NCI-H526 (cell line): ENCODE measurements around the gene FBRSL1.
A peak's percentile ranks its signal among the peaks of the same experiment; 100 is the strongest.

ENCODE experiments used
- DNase-seq, 2 experiments: peaks; one replicate each; lab custom pipeline; 2025; lab: John Stamatoyannopoulos, UW

Gene FBRSL1

DNA sequence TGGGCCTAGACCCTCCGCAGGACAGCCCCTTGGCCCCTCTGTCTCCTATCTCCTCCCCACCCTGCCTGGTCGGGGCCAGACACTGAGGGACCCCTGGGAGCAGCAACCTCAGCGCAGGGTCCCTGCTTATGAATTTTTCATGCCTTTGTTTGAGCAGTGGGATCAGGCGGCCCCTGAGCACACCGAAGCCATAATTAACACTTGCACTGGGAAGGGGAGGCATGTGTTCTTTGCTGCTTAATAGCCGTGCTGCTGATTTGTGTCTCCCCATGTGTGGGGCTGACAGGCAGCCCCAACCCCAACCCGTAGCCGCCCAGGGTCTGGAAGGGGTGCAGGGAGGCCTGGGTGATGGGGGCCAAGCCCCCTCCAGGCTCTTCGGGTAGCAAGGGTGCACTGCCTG lies 52.7 kb downstream of the FBRSL1 start:
- DNase-seq: no peak

DNA sequence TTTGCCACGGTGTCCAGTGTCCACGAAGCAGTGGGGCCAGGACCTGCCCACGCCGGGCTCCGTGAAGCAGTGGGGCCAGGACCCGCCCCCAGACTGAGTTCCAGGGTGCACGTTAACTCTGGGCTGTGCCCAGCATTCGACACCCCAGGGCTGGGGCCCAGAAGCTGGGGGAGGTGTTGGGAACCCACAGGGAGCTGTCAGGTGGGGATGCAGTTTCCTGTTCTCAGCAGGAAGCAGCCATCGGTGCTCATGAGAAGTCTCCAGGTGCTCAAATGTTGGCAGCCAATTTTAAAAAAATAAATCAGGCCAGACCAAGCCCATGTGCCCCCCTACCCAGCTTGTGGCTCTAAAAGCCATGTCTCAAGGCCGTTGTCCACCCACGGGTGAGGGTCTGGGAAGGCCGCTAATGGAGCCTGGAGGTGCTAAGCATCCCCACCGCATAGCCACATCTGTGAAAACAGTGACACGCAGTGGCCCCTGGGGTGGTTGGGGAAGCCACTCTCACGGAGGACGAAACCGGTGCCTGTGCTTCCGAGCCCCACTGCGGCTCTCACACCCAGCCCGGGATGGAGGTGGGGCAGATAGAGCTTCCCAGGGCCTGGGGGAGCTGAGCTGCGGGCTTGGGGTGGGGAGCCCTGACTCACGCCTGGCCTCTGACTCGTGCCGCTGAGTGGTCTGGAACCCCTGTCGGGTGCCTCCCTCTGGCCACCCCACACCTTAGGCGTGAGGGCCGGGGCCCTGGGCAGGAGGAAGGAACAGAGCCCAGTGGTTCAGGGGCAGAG lies 53.5 kb downstream of the FBRSL1 start:
- no peak for DNase-seq

- no peak for DNase-seq
Observed at GRCh38 chr12:132544080-132544397, 54.1 kb downstream of the FBRSL1 start.

DNA sequence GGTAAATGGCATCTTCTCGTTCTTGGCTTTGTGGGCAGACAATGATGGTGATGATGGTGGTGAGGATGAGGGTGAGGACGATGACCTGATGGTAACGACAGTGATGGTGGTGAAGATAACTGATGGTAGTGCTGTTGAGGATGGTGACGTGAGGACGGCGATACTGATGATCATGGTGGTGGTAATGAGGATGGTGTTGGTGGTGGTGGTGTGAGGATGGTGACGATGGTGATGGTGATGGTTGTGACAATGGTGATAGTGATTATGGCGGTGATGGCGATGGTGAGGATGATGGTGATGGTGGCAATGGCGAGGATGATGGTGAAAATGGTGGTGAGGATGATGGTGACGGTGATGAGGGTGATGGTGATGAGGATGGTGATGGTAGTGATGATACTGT lies 54.5 kb downstream of the FBRSL1 start:
- DNase-seq: no peak

GRCh38 chr12:132545164-132545953 lies 55.4 kb downstream of the FBRSL1 start:
- DNase-seq: no peak

DNA sequence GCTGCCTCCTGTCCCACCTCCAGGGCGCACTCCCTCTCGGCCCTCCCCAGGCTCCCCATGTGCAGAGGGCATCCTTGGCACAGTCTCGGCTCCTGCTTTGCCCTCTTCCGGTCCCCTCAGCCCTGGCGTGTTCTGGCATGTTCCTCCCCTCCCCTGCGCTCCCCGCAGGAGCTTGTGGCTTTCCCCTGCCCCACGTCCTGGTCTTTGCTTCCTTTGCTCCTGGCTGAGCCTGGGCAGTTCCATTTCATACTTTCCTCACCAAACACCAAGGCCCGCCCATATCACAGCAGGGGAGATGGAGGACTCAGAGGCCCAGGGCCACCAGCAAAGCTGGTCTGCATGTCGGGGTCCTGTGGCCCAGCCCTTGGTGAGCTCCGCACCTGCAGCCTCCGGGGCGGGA lies 56.0 kb downstream of the FBRSL1 start:
- DNase-seq: no peak

DNA sequence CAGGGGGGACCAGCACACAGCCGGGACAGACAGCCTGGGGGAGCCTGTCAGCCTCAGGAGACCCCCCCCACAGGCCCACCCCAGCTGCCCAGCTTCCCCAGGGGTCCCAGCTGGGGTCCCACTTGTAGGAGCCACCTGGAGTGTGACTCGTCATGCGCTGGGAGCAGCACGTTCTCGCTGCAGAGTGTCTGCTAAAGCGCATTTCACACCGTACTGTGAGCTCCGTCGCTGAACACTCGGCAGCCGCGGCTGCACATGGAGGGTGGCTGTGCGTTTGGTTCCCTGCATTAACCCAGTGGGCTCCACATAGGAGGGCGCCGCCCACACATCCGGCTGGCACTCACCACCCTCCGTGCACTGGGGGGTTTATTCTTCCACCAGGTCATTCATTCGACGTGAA lies 56.7 kb downstream of the FBRSL1 start:
- DNase-seq: no peak

DNA sequence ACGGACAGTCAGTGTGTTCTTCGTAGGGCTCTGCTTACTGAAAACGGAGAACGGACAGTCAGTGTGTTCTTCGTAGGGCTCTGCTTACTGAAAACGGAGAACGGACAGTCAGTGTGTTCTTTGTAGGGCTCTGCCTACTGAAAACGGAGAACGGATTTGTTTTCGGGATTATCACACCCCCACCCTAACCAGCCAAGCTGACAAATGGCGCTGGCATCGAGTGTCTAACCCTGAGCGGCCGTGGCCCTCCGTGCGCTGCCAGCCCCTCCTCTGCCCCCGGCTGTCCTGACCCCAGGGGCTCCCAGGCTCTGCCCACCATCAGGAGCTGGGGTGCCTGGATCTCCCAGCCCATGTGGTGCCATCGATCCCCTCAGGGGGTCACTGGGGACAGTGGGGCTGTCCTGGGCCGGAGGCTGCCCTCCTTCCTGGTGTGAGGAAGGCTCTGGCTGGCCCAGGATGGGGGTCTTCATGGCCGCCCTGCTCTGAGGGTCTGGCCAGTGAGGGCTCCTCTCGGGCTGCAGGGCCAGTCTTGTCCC lies 57.3 kb downstream of the FBRSL1 start:
- no peak for DNase-seq

DNA sequence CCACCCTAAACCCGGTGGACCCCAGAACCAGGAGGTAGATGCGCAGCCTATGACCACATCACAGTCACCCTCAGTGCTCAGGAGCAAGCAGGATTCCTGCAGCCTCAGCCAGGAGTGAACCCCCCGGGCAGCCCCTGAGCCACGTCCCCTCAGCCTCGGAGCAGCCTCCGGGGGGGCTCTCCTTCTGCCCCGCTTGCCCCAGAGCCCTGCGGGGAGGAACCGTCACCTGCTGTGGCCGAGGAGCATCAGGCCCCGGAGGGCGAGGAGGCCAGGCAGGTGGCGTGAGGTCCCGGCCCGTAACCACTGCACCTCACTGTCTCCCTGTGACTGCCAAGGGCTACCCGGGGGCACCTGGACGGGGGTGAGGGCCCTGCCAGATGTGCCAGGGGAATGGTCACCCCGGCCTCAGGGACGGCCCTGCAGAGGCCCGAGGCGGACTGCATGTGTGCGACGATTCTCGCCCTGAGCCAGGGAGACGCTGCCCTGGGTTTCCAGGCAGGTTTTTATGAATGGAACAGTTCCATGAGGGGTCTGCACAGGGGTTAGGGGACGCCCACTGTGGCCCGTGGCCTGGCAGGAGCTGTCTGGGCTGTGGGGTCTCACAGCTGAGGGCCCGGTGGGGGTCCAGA lies 58.6 kb downstream of the FBRSL1 start:
- DNase-seq: no peak

- DNase-seq: no peak
Observed at GRCh38 chr12:132549059-132549458, 59.1 kb downstream of the FBRSL1 start.

DNA sequence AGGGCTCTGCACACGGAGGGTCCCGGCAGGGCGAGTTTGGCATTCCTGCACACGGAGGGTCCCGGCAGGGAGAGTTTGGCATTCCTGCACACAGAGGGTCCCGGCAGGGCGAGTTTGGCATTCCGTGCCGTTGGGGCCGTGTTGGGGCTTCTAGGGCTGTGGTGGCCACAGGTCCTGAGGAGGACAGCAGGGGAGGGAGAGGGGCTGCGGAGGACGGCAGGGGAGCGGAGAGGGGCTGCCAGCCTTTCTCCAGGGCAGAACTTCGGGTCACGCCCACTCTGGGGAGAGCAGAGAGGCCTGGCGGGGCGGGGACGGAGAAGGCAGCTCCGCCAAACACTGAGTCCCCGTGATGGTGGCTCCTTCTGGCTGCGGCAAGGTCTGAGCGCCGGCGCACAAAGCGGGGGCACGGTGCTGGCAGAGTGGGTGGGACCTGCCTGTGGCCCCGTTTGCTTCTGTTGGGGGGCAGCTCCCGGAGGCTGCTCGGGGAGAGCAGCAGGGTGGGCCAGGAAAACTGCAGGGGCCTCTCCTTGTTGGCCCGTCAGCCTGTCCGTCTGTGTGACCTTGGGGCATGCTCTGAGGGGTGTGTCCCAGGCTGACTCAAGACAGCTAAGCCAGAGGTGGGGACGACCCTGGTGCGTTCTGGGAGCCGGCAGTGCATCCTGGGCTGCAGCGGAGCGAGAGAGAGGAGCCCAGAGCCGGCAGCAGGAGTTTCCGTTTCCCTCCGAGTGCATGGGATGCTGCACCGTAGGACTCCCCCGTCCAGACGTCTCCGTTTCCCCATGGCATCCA lies 60.3 kb downstream of the FBRSL1 start:
- no peak for DNase-seq

DNA sequence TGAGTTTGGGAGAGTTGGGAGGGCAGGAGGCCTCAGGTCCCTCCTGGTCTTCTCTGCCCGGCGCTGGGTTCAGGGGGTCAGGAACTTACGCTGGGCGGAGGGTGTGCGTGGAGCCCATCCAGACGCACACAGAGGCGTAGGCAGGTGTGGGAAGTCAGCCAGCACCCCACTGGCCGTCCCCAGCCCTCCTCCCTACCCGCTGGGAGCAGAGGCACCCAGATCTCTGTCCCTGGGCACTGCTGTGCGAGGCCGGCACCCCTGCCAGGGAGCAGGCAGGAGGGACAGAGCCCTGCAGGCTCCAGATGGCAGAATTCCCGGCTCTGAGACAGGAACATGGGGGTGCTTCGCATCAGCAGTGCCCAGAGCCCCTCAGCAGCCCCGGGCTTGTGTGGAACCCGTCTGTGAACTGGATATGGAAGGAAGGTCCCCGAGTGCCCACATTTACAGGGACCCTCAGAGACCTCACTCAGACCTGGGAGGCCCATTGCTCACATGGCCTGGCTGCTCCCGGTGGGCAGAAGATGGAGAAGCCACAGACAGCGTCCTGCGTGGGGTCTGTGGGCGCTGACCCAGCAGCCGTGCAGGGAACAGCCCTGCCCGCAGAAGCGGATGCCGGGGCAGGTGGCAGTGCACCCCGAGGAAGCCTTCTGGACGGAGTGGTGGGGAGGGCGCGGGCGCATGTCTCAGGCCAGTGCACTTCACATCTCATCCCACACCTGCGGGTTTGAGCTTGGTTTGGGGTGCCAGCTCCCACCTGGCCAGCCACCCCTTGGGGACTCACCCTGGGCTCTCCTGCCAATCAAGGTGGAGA lies 61.1 kb downstream of the FBRSL1 start:
- DNase-seq: no peak

DNA sequence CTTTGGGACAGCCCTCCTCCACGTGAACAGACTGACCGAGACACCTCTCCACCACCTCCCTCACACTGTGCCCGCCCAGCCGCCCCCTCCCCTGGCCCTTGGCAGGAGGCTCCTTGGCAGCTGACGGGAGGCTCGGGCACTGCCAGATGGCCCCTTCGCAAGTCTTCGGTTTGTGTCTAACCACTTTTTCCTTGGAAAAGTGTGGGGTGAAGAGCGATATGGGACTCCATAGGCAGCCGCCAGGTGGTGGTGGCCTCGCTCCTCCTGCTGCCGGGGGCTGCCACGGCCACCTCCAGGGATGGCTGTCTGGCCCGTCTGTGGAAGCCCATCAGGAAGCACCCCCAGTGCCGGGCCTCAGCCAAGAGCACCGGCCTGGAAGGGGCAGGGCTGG lies 61.7 kb downstream of the FBRSL1 start:
- no peak for DNase-seq

DNA sequence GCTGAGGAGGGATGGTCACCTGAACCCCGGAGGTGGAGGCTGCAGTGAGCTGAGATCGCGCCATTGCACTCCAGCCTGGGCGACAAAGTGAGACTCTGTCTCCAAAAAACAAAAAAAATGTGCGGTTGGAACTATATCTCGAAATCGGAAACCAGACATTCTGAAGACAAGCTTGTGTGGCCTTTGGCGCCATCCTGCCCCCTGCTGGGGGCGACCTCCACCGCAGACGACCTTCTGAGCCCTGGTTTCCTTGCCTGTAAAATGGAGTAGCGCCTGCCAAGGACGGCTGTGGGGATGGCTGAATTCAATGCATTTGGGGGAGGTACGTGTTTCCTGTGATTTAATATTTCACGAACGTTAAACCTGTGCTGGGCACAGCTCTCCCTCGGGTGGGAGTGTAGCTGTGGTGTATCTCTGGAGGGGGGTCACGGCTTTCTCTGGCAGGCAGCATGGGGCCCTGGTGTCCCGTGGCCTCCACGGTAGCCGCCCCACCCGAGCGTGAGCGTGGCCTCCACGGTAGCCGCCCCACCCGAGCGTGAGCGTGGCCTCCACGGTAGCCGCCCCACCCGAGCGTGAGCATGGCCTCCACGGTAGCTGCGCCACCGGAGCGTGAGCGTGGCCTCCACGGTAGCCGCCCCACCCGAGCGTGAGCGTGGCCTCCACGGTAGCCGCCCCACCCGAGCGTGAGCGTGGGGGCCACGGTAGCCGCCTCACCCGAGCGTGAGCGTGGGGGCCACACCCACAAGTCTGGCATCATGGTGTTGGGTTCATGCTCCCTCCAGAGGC lies 65.1 kb downstream of the FBRSL1 start:
- peak; percentile 11 to 47 for DNase-seq

- DNase-seq: no peak
Observed at GRCh38 chr12:132555686-132556085, 65.7 kb downstream of the FBRSL1 start.

GRCh38 chr12:132556216-132556615 lies 66.3 kb downstream of the FBRSL1 start:
- no peak for DNase-seq

DNA sequence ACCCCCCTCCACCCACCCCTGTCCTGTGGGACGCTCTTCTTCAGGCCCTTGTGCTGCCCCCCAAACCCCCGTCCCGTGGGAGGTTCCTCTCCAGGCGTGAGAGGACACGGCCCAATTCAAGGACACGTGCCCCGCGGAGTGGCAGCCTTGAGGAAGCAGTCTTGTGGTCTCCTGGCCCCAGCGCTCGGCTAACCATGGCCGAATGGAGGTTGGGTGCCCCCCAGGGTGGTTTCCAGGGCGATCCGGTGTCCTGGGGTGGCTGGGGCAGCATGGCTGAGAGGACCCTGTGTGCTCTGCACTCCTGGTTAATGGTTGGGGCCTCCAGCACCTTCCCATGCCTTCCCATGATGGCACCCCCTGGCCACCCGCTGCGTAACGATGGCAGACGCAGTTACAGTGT lies 66.8 kb downstream of the FBRSL1 start:
- no peak for DNase-seq

- DNase-seq: no peak
Observed at GRCh38 chr12:132557291-132558015, 67.5 kb downstream of the FBRSL1 start.

DNA sequence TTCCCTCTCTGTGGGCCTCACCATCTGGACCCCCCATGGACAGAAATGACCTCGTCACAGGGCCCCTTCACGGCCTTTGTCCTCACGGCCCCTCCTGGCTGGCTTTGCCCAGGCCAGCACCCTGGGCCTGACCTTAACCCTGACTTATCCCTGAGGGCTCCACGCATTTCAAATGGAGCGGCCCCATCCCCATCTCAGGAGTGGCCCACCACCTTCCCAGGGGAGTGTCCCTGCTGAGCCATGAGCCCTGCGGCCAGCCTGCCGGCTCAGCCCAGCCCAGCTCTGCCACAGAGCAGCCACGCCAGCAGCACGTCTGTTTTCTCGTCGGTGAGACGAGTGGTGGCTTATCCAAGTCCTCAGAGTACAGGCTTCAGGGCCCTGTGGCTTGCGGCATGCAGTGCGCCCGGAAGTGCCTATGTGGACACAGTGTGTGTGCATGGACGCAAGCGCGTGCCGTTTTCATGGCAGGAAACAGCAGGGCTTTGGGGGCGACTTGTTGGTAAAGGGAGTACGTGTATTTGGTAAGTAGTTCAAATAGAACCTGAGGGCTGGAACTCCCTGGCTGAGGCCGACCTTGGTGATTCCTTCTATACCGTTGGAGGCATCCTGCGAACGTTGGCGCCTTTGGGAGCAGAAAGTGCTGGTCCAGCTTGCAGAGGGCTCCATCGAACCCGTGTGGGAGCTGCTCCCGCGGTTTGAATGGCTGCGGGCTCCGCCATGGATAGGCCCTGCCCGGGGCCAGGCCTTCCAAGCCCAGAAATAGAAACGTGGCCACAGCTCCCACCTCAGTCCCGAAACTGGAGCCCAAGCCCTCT lies 68.3 kb downstream of the FBRSL1 start:
- no peak for DNase-seq
